HAP-1 (cell line): Measurements from ENCODE around the gene ULBP2.
"Not testable (repeated sequence)": the region's sequence is repeated elsewhere in the genome, so short reads cannot be mapped to it uniquely, and the experiment has no call there.

Experiments used
- DNase-seq, 2 experiments: peaks; one replicate each; pipeline ENCODE4 v3.0.0-alpha.2; 2016 to 2020; ENCODE audit warnings: low spot score in 2 of 2
- H3K27me3 ChIP-seq: fragments of 250-450 bp; sonication (Bioruptor Pico); 2 replicates; pipeline ENCODE4 v1.5.1; 2020; ENCODE audit warnings: low read depth, mild to moderate bottlenecking, moderate library complexity
- H3K36me3 ChIP-seq: fragments of 250-450 bp; sonication (Bioruptor Pico); replicated peaks from 2 replicates; pipeline ENCODE4 v1.5.1; 2020; ENCODE audit warnings: mild to moderate bottlenecking
- H3K4me1 ChIP-seq: fragments of 250-450 bp; sonication (Bioruptor Pico); 2 replicates; pipeline ENCODE4 v1.5.1; 2020; ENCODE audit warnings: mild to moderate bottlenecking
- H3K4me3 ChIP-seq: fragments of 250-450 bp; sonication (Bioruptor Pico); 2 replicates; pipeline ENCODE4 v1.5.1; 2020; ENCODE audit warnings: mild to moderate bottlenecking, moderate library complexity
- H3K9me3 ChIP-seq: fragments of 250-450 bp; sonication (Bioruptor Pico); 2 replicates; pipeline ENCODE4 v1.5.1; 2020; ENCODE audit warnings: mild to moderate bottlenecking, moderate library complexity
- in situ Hi-C: fragments of 300-500 bp; cut with MboI; formaldehyde crosslinking; loops from 3 replicates; pipeline ENCODE4 v1.14.3; 2020; ENCODE audit warnings: low sequenced_read_pairs, inconsistent platforms, mixed read lengths

Gene ULBP2

DNA sequence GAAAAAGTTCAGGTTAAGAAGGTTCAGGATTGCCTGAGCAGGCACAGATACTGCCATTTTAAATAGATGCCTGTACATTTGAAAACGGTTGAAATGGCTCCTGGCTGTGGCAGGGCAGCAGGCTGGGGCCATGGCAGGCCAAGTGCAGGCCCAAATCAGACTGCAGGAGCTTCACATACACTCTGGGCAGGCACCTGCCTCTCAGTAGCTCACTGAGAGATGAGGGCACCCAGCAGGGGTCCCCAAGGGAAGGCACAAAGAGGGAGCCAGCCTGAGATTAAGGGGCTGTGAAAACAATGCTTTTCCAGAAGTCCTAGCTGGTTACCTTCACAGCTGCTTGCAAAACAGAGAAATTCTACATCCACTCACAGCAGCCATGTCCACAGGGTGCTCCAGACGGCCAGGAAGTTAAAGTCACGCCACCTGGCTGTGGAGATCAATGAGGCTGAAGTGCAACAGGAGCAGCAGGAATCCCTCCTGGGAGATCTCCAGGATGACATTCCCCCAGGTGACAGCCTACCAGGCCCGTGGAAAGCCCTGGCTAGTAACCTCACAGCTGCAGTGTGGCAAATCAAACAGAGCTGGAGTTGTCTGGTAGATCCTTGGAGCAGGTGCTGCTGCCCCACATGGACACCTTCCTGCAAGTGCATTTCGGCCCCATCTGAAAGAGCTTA lies 37.7 kb upstream of the ULBP2 start:
- no peaks in the 10 kb centered on the region for H3K36me3 ChIP-seq
- H3K27me3 ChIP-seq = no peaks in the 10 kb centered on the region; the same call in 1 of the 2 replicates
- no peaks in the 10 kb centered on the region for H3K4me1 ChIP-seq
- H3K4me3 ChIP-seq = no peak overlapping the region
- peaks cover 11% of the 10 kb centered on the region; the same call in 1 of the 2 replicates for H3K9me3 ChIP-seq
- no peak for DNase-seq
- in situ Hi-C loops = loop anchor here (25.0 kb wide), 1 partner anchor 842 kb away; no protein-coding TSS in a partner anchor

DNA sequence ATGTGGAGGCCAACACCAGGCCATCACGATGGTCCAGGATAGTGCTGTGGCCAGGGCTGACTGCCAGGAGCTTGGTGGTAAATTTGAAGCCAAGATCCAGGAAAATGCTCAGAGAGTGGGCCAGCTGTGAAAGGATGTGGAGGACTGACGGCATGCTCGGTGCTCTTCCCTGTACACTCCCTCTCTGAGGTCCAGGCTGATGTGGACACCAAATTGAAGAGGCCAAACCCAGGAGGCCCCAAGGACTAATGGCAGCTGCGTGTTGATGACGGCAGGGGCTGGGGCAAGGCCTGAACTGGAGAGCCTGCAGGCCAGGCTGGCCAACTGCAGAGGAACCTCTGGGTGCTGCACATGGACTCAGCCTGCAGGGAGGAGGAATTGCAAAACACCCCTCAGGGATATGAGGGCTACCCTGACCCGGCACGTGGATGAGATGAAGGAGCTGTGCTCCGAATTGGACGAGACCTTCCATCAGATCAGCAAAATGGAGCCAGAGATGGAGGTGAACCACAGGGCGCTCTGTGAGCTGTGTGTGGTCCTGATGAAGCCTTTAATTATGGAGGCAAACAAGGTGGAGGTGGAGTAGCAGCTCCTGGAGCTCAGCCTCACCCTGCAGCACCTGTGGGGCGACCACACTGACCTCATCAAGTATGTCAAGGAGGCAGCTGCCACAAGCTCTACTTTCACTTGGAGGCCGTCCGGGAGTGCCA lies 37.0 kb upstream of the ULBP2 start:
- no peaks in the 10 kb centered on the region; the same call in 1 of the 2 replicates for H3K27me3 ChIP-seq
- H3K9me3 ChIP-seq = peaks cover 12% of the 10 kb centered on the region; the same call in 1 of the 2 replicates
- H3K4me3 ChIP-seq = no peak overlapping the region
- no peaks in the 10 kb centered on the region for H3K4me1 ChIP-seq
- H3K36me3 ChIP-seq = no peaks in the 10 kb centered on the region
- no peak for DNase-seq
- in situ Hi-C loops = loop anchor here (25.0 kb wide), 1 partner anchor 843 kb away; no protein-coding TSS in a partner anchor

DNA sequence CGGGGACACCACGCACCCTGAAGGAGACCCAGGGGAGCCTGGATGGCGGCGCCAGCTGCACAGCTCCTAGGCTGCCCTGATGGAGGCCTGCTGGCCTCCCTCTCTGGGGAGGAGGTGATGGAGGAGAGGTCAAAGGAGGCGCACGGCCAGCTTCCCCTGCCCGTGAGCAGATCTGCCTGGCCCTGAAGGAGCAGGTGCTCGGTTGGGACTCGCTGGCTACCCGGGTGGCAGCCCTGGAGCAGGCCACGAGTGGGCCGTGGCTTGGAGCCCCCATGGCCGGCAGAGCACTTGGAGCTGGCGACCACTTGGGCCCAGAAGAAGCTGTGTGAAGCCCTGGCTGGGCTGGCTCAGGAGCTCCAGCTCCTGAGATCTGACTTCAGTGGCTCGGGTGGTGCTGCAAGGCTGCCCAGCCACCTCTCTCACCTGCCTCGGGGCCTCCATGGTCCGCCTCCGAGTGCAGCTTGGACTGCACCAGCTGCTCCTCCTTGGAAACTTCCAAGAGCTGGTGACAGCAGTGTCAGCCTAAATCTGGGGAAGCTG lies 36.4 kb upstream of the ULBP2 start:
- Histone ChIP-seq H3K4me3 (no peak overlapping the region), H3K4me1 (no peaks in the 10 kb centered on the region), H3K27me3 (no peaks in the 10 kb centered on the region; the same call in 1 of the 2 replicates), H3K9me3 (peaks cover 12% of the 10 kb centered on the region; the same call in 1 of the 2 replicates), H3K36me3 (no peaks in the 10 kb centered on the region)
- DNase-seq = no peak
- in situ Hi-C loops = loop anchor here (25.0 kb wide), 1 partner anchor 843 kb away; no protein-coding TSS in a partner anchor

DNA sequence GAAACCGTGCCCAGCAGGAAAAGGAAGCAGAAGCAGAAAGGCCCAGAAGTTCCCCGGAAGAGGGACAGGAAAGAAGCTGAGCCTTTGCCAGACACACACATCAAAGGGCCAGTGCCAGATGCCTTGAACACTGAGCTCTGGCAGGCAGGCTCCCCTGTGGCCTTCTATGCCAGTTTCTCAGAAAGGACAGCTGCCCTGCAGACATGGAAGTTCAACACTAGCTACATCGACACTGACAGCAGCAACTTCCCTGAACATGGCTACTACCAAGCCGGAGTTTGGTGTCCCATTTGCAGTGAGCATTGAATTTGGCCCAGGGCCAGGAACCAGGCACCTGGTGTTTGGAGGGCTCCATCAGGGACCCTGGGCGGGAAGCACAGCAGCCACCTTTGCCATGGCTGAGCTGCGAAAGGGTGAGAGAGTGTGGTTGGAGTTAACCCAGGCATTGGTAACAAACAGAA lies 35.9 kb upstream of the ULBP2 start:
- H3K4me1 ChIP-seq = no peaks in the 10 kb centered on the region
- in situ Hi-C loops = loop anchor here (25.0 kb wide), 1 partner anchor 844 kb away; no protein-coding TSS in a partner anchor
- DNase-seq = no peak
- H3K27me3 ChIP-seq = no peaks in the 10 kb centered on the region; the same call in 1 of the 2 replicates
- peaks cover 12% of the 10 kb centered on the region; the same call in 1 of the 2 replicates for H3K9me3 ChIP-seq
- no peaks in the 10 kb centered on the region for H3K36me3 ChIP-seq
- H3K4me3 ChIP-seq = no peak overlapping the region

DNA sequence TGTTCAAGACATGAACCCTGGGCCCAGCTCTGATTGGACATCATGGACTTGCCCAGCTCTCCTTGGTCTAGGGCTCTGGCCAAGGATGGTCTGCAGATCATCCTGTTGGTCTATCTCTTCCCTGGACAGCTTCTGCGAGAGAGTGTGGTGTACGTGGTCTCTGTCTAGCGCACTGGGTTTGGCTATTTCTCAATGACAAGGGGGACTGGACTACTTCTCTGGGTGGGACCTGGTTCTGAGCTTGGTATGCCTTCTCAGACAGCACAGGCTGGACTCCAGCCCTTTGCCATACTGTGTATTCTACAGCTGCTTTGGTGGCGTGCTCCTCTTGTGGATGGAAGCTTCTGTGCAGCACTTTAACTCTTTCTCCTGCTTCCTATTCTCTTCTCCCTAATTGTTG lies 35.4 kb upstream of the ULBP2 start:
- no peak overlapping the region for H3K4me3 ChIP-seq
- H3K36me3 ChIP-seq = no peaks in the 10 kb centered on the region
- peaks cover 12% of the 10 kb centered on the region; the same call in 1 of the 2 replicates for H3K9me3 ChIP-seq
- no peaks in the 10 kb centered on the region for H3K4me1 ChIP-seq
- no peaks in the 10 kb centered on the region; the same call in 1 of the 2 replicates for H3K27me3 ChIP-seq
- no peak for DNase-seq
- in situ Hi-C loops = loop anchor here (25.0 kb wide), 1 partner anchor 844 kb away; no protein-coding TSS in a partner anchor

DNA sequence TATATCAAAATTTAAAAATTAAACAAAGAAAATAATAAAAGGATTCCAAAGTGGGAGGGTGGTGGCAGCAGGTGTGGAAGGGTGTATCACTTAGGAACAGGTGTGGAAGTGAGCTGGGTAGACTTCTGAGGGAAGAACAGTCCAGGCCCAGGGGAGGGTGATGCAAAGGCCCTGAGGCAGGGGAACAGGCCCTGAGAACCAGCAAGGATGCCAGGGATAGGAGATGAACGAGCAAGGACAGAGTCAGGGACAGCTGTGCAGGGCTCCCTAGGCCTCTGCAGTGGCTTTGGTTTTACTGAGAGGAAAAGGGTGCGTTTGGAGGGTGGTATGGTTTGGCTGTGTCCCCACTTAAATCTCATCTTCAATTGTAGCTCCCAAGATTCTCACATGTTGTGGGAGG lies 34.5 kb upstream of the ULBP2 start:
- H3K9me3 ChIP-seq = peaks cover 12% of the 10 kb centered on the region; the same call in 1 of the 2 replicates
- no peak for DNase-seq
- H3K4me1 ChIP-seq = no peaks in the 10 kb centered on the region
- no peaks in the 10 kb centered on the region for H3K36me3 ChIP-seq
- in situ Hi-C loops = loop anchor here (25.0 kb wide), 1 partner anchor 845 kb away; no protein-coding TSS in a partner anchor
- no peak overlapping the region for H3K4me3 ChIP-seq
- H3K27me3 ChIP-seq = no peaks in the 10 kb centered on the region; the same call in 1 of the 2 replicates

DNA sequence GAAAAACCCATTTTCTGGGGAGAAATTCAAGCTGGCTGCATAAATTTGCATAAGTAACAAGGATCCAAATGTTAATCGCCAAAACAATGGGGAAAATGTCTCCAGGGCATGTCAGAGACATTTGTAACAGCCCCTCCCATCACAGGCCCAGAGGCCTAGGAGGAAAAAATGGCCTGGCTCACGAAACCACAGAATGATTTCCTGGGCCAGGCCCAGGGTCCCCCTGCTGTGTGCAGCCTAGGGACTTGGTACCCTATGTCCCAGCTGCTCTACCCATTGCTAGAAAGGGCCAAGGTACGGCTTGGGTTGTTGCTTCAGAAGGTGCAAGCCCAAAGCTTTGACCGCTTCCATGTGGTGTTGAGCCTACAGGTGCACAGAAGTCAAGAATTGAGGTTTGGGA lies 33.3 kb upstream of the ULBP2 start:
- H3K36me3 ChIP-seq, H3K4me1 ChIP-seq, DNase-seq, H3K27me3 ChIP-seq, H3K4me3 ChIP-seq: not testable (repeated sequence)
- peaks cover 12% of the 10 kb centered on the region; the same call in 1 of the 2 replicates for H3K9me3 ChIP-seq
- in situ Hi-C loops = loop anchor here (25.0 kb wide), 1 partner anchor 846 kb away; no protein-coding TSS in a partner anchor

DNA sequence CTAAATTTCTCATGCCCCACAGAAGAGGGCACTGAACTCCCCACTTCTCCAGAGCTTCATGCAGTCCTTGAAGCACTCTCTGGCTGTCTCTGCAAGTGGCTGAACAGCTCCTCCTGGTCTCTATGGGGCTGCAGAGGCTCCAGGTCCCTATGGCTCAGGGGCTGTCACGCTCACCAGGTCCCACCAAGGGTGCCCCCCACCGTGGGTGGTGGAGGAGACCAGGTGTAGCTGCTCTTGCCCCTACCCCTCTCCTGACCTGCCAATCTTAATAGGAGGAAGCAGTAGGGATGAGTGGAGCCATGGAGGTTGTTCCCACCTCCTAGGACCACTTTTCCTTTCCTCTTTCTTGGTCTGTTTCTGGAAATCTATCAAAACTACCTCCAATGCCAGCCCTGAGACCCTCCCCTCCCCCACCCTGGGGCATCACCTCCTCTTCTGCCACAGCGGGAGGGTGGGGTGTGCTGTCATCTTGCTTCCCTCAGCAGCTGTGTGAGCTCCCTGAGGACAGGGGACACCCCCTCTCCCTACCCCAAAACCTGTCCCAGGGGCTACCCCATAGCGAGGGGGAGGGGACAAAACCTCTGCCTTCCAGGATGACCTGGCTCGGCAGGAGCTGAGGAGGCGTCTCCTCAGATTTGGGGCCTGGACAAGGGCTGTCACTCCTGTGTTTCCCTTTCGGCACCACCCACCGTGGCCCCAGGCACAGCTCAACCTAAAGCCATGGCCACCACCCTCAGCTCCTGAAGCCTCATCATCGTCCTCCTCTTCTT lies 31.9 kb upstream of the ULBP2 start:
- Histone ChIP-seq H3K36me3 (no peaks in the 10 kb centered on the region), H3K27me3 (no peaks in the 10 kb centered on the region), H3K9me3 (peaks cover 12% of the 10 kb centered on the region; the same call in 1 of the 2 replicates), H3K4me3 (no peak overlapping the region), H3K4me1 (no peaks in the 10 kb centered on the region)
- DNase-seq = no peak
- in situ Hi-C loops = loop anchor here (25.0 kb wide), 1 partner anchor 848 kb away; no protein-coding TSS in a partner anchor

DNA sequence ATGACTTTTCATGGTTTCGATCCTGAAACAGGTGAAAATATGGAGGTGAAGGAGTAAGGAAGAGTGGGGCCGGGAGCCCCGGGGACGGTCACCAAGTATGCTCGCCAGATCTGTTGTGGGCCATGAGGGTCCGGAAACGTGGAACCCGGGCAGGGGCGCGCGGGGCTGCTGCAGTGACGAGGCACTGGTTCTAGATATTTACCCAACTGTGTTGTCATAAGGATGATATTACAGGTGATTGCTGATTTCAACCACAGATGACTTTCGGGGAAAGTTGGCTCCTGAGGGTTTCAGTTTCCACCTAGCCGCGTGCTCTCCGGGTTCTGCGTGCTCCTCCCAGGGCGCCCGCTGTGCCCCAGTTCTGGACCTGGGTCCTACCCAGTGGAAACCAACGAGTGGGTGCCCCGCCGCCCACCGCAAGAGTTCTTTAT lies 31.1 kb upstream of the ULBP2 start:
- Histone ChIP-seq H3K27me3 (no peaks in the 10 kb centered on the region), H3K9me3 (peaks cover 12% of the 10 kb centered on the region; the same call in 1 of the 2 replicates), H3K4me3 (no peak overlapping the region), H3K4me1 (no peaks in the 10 kb centered on the region), H3K36me3 (no peaks in the 10 kb centered on the region)
- no peak for DNase-seq
- in situ Hi-C loops = loop anchor here (25.0 kb wide), 1 partner anchor 848 kb away; no protein-coding TSS in a partner anchor

DNA sequence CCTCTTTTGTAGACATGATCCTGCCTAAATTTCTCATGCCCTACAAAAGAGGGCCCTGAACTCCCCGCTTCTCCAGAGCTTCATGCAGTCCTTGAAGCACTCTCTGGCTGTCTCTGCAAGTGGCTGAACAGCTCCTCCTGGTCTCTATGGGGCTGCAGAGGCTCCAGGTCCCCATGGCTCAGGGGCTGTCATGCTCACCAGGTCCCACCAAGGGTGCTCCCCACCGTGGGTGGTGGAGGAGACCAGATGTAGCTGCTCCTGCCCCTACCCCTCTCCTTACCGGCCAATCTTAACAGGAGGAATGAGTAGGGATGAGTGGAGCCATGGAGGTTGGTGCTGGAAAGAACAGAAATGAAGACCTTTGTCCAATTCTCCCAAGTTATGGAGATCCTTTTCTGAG lies 29.1 kb upstream of the ULBP2 start:
- not testable (repeated sequence) for DNase-seq, H3K27me3 ChIP-seq, H3K4me3 ChIP-seq, H3K4me1 ChIP-seq, H3K36me3 ChIP-seq
- peaks cover 11% of the 10 kb centered on the region; the same call in 1 of the 2 replicates for H3K9me3 ChIP-seq
- in situ Hi-C loops = loop anchor here (25.0 kb wide), 1 partner anchor 850 kb away; no protein-coding TSS in a partner anchor

DNA sequence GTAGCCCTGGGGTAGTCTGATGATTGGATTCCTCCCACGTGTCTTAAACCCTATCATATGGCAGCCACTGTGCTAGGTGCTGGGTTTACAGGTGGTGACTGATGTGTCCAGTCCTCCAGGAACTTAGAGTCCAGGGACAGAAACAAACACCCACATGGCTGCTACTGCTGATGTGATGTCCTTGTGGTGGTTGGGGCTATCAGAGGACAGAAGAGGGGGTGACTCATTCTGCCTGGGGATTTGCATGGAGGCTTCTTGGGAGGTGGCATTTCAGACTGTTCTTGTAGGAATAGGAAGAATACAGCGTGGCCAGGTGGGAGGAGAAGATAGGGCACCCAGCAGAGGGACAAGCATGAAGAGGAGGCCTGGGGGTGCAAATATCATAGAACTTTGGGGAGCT lies 28.7 kb upstream of the ULBP2 start:
- H3K4me3 ChIP-seq = no peak overlapping the region
- in situ Hi-C loops = loop anchor here (25.0 kb wide), 1 partner anchor 851 kb away; no protein-coding TSS in a partner anchor
- no peaks in the 10 kb centered on the region for H3K27me3 ChIP-seq
- H3K9me3 ChIP-seq = peaks cover 7% of the 10 kb centered on the region; the same call in 1 of the 2 replicates
- no peaks in the 10 kb centered on the region for H3K4me1 ChIP-seq
- H3K36me3 ChIP-seq = no peaks in the 10 kb centered on the region
- no peak for DNase-seq

DNA sequence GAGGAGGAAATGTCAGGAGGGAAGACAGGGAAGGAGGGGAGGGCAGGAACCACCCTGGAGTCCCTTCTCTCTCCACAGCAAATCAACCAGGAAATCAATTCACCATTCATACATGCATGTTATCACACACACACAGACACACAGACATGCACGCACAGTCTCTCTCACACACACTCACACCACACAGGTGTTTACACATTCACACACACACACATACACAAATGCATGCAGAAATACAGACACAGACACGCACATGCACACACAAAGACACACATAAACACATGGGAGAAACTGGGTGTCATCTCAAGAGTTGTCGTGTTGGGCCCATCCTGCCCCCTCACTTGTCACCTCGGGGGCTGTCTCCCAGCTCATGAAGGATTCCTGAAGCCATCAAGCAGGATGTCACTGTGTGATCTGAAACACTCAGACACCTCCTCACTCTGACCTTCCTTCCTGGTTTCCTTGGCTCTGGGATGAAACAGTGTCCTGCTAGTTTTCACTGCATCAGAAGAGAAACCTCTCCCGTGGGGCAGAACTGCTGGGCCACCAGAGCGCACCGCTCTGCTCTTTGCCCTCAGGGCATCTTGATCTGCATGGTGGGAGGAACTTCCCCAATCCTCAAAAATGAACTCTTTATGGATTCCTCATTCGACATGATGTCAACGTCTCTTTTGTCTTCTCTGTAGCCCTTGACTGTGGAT lies 28.1 kb upstream of the ULBP2 start:
- in situ Hi-C loops = loop anchor here (25.0 kb wide), 1 partner anchor 851 kb away; no protein-coding TSS in a partner anchor
- Histone ChIP-seq H3K36me3 (no peaks in the 10 kb centered on the region), H3K4me3 (no peak overlapping the region), H3K4me1 (no peaks in the 10 kb centered on the region), H3K9me3 (peaks cover 3% of the 10 kb centered on the region; the same call in 1 of the 2 replicates), H3K27me3 (no peaks in the 10 kb centered on the region)
- DNase-seq = no peak
